ENCODE results near the gene LIMS2.

Gene LIMS2

GRCh38 chr2:127632592-127633489 lies 42.5 kb downstream of the LIMS2 start:
- H3K9me3 ChIP-seq (ENCODE audit: control insufficient read depth in 1 of 2, low read length in 2 of 2): no peaks in the 10 kb centered on the region
- H3K27me3 ChIP-seq (ENCODE audit: low read depth, low read length): no peaks in the 10 kb centered on the region
- no peak overlapping the region for H3K27ac ChIP-seq (ENCODE audit: low read length)
- H3K36me3 ChIP-seq (ENCODE audit: control insufficient read depth in 1 of 2, insufficient read depth in 2 of 2, low read length in 2 of 2): no peaks in the 10 kb centered on the region
- no peak overlapping the region for H3K4me3 ChIP-seq (ENCODE audit: low read depth in 1 of 2, low read length in 2 of 2)
- peaks cover 3 to 48% of the 10 kb centered on the region in 2 donors for H3K4me1 ChIP-seq (ENCODE audit: control insufficient read depth in 1 of 2, insufficient read depth in 2 of 2, low read length in 2 of 2)

- no peaks in the 10 kb centered on the region for H3K27me3 ChIP-seq (ENCODE audit: low read depth, low read length)
- H3K27ac ChIP-seq (ENCODE audit: low read length): no peak overlapping the region
- H3K4me1 ChIP-seq (ENCODE audit: control insufficient read depth in 1 of 2, insufficient read depth in 2 of 2, low read length in 2 of 2): peaks cover 0 to 40% of the 10 kb centered on the region in 2 donors
These were observed 43.2 kb downstream of the LIMS2 start for GRCh38 chr2:127631997-127632581.

GRCh38 chr2:127631541-127631996 lies 43.8 kb downstream of the LIMS2 start:
- H3K27ac ChIP-seq (ENCODE audit: low read length): no peak overlapping the region
- H3K4me3 ChIP-seq (ENCODE audit: low read depth in 1 of 2, low read length in 2 of 2): no peak overlapping the region
- no peaks in the 10 kb centered on the region for H3K9me3 ChIP-seq (ENCODE audit: control insufficient read depth in 1 of 2, low read length in 2 of 2)
- H3K36me3 ChIP-seq (ENCODE audit: control insufficient read depth in 1 of 2, insufficient read depth in 2 of 2, low read length in 2 of 2): no peaks in the 10 kb centered on the region
- peaks cover 0 to 36% of the 10 kb centered on the region in 2 donors for H3K4me1 ChIP-seq (ENCODE audit: control insufficient read depth in 1 of 2, insufficient read depth in 2 of 2, low read length in 2 of 2)
- no peaks in the 10 kb centered on the region for H3K27me3 ChIP-seq (ENCODE audit: low read depth, low read length)

More at GRCh38 chr2:127631997-127632581, 43.2 kb downstream of the LIMS2 start:
- Histone ChIP-seq H3K4me3 (ENCODE audit: low read depth in 1 of 2, low read length in 2 of 2) (no peak overlapping the region), H3K9me3 (ENCODE audit: control insufficient read depth in 1 of 2, low read length in 2 of 2) (no peaks in the 10 kb centered on the region), H3K36me3 (ENCODE audit: control insufficient read depth in 1 of 2, insufficient read depth in 2 of 2, low read length in 2 of 2) (no peaks in the 10 kb centered on the region)

GRCh38 chr2:127630864-127631540 lies 44.3 kb downstream of the LIMS2 start:
- H3K9me3 ChIP-seq (ENCODE audit: control insufficient read depth in 1 of 2, low read length in 2 of 2): no peaks in the 10 kb centered on the region
- no peak overlapping the region for H3K4me3 ChIP-seq (ENCODE audit: low read depth in 1 of 2, low read length in 2 of 2)
- H3K27ac ChIP-seq (ENCODE audit: low read length): no peak overlapping the region
- H3K27me3 ChIP-seq (ENCODE audit: low read depth, low read length): no peaks in the 10 kb centered on the region
- H3K36me3 ChIP-seq (ENCODE audit: control insufficient read depth in 1 of 2, insufficient read depth in 2 of 2, low read length in 2 of 2): no peaks in the 10 kb centered on the region
- peaks cover 0 to 36% of the 10 kb centered on the region in 2 donors for H3K4me1 ChIP-seq (ENCODE audit: control insufficient read depth in 1 of 2, insufficient read depth in 2 of 2, low read length in 2 of 2)

GRCh38 chr2:127630096-127630863 lies 45.0 kb downstream of the LIMS2 start:
- H3K9me3 ChIP-seq (ENCODE audit: control insufficient read depth in 1 of 2, low read length in 2 of 2): no peaks in the 10 kb centered on the region
- no peak overlapping the region for H3K4me3 ChIP-seq (ENCODE audit: low read depth in 1 of 2, low read length in 2 of 2)
- no peaks in the 10 kb centered on the region for H3K27me3 ChIP-seq (ENCODE audit: low read depth, low read length)
- H3K4me1 ChIP-seq (ENCODE audit: control insufficient read depth in 1 of 2, insufficient read depth in 2 of 2, low read length in 2 of 2): peaks cover 0 to 31% of the 10 kb centered on the region in 2 donors
- no peak overlapping the region for H3K27ac ChIP-seq (ENCODE audit: low read length)
- no peaks in the 10 kb centered on the region for H3K36me3 ChIP-seq (ENCODE audit: control insufficient read depth in 1 of 2, insufficient read depth in 2 of 2, low read length in 2 of 2)

- Histone ChIP-seq H3K4me3 (ENCODE audit: low read depth in 1 of 2, low read length in 2 of 2) (no peak overlapping the region), H3K27ac (ENCODE audit: low read length) (no peak overlapping the region), H3K4me1 (ENCODE audit: control insufficient read depth in 1 of 2, insufficient read depth in 2 of 2, low read length in 2 of 2) (peaks cover 0 to 26% of the 10 kb centered on the region in 2 donors), H3K36me3 (ENCODE audit: control insufficient read depth in 1 of 2, insufficient read depth in 2 of 2, low read length in 2 of 2) (no peaks in the 10 kb centered on the region), H3K9me3 (ENCODE audit: control insufficient read depth in 1 of 2, low read length in 2 of 2) (no peaks in the 10 kb centered on the region), H3K27me3 (ENCODE audit: low read depth, low read length) (no peaks in the 10 kb centered on the region)
These were observed 45.7 kb downstream of the LIMS2 start for GRCh38 chr2:127629637-127630036.

- H3K4me1 ChIP-seq (ENCODE audit: control insufficient read depth in 1 of 2, insufficient read depth in 2 of 2, low read length in 2 of 2): peaks cover 0 to 20% of the 10 kb centered on the region in 2 donors
- no peaks in the 10 kb centered on the region for H3K36me3 ChIP-seq (ENCODE audit: control insufficient read depth in 1 of 2, insufficient read depth in 2 of 2, low read length in 2 of 2)
- H3K27me3 ChIP-seq (ENCODE audit: low read depth, low read length): no peaks in the 10 kb centered on the region
- no peak overlapping the region for H3K27ac ChIP-seq (ENCODE audit: low read length)
- no peak overlapping the region for H3K4me3 ChIP-seq (ENCODE audit: low read depth in 1 of 2, low read length in 2 of 2)
- no peaks in the 10 kb centered on the region for H3K9me3 ChIP-seq (ENCODE audit: control insufficient read depth in 1 of 2, low read length in 2 of 2)
These were observed 46.3 kb downstream of the LIMS2 start for GRCh38 chr2:127628767-127629614.

- no peak overlapping the region for H3K27ac ChIP-seq (ENCODE audit: low read length)
- H3K4me1 ChIP-seq (ENCODE audit: control insufficient read depth in 1 of 2, insufficient read depth in 2 of 2, low read length in 2 of 2): peaks cover 0 to 9% of the 10 kb centered on the region in 2 donors
- H3K4me3 ChIP-seq (ENCODE audit: low read depth in 1 of 2, low read length in 2 of 2): no peak overlapping the region
- H3K27me3 ChIP-seq (ENCODE audit: low read depth, low read length): no peaks in the 10 kb centered on the region
- H3K36me3 ChIP-seq (ENCODE audit: control insufficient read depth in 1 of 2, insufficient read depth in 2 of 2, low read length in 2 of 2): no peaks in the 10 kb centered on the region
- H3K9me3 ChIP-seq (ENCODE audit: control insufficient read depth in 1 of 2, low read length in 2 of 2): no peaks in the 10 kb centered on the region
These were observed 47.4 kb downstream of the LIMS2 start for GRCh38 chr2:127627740-127628571.

GRCh38 chr2:127626917-127627739 lies 48.2 kb downstream of the LIMS2 start:
- H3K9me3 ChIP-seq (ENCODE audit: control insufficient read depth in 1 of 2, low read length in 2 of 2): no peaks in the 10 kb centered on the region
- no peaks in the 10 kb centered on the region for H3K36me3 ChIP-seq (ENCODE audit: control insufficient read depth in 1 of 2, insufficient read depth in 2 of 2, low read length in 2 of 2)
- H3K4me1 ChIP-seq (ENCODE audit: control insufficient read depth in 1 of 2, insufficient read depth in 2 of 2, low read length in 2 of 2): peaks cover 0 to 5% of the 10 kb centered on the region in 2 donors
- H3K27ac ChIP-seq (ENCODE audit: low read length): no peak overlapping the region
- H3K27me3 ChIP-seq (ENCODE audit: low read depth, low read length): no peaks in the 10 kb centered on the region
- H3K4me3 ChIP-seq (ENCODE audit: low read depth in 1 of 2, low read length in 2 of 2): no peak overlapping the region

Data from muscle layer of duodenum (tissue), 2 donors.